Panc1 (cell line): ENCODE measurements around the gene MED9. TPM values are rescaled to one million over a fixed set of nuclear protein-coding genes. Genes with fewer than 3 reads are reported as not detected.

Source experiments
- ATAC-seq: fragments of 200-7000 bp; cut with Tn5 transposase; 2 replicates; pipeline ENCODE4 v1.9.1; 2020; ENCODE audit warnings: mild to moderate bottlenecking, moderate library complexity
- BruUV-seq: library from RNA; stranded (reverse); fragments of 400-500 nt; replicated peaks from 2 replicates; lab custom pipeline; 2021; lab: Mats Ljungman, UMichigan
- CTCF ChIA-PET: fragments of 300-600 bp; sonication (Branson Sonifier 250); formaldehyde crosslinking; loops from one replicate; lab custom pipeline; 2022; ENCODE audit warnings: antibody characterized with exemption; lab: Charles Lee
- POLR2A ChIA-PET: fragments of 300-600 bp; sonication (Branson Sonifier 250); formaldehyde crosslinking; loops from one replicate; lab custom pipeline; 2022; ENCODE audit warnings: antibody characterized with exemption; lab: Charles Lee
- DNase-seq: peaks from one replicate; pipeline ENCODE4 v3.0.0-alpha.2; 2010; ENCODE audit warnings: low read depth, low spot score
- H3K27ac ChIP-seq: 2 replicates; pipeline ENCODE4 v1.5.1; 2011; ENCODE audit warnings: mild to moderate bottlenecking, low read length, inconsistent platforms
- H3K27me3 ChIP-seq: fragments of 200-500 bp; sonication (Bioruptor generic); 2 replicates; pipeline ENCODE4 v1.6.0; 2014; ENCODE audit warnings: low read length, inconsistent platforms; ENCODE audit not compliant: control insufficient read depth, insufficient read depth
- H3K36me3 ChIP-seq: fragments of 200-500 bp; sonication (Bioruptor generic); 2 replicates; pipeline ENCODE4 v1.5.1; 2014; ENCODE audit warnings: inconsistent platforms, mild to moderate bottlenecking, low read length, moderate library complexity; ENCODE audit not compliant: control insufficient read depth, insufficient read depth
- H3K4me1 ChIP-seq: 2 replicates; pipeline ENCODE4 v1.5.1; 2011; ENCODE audit warnings: inconsistent platforms, mild to moderate bottlenecking, low read length, moderate library complexity; ENCODE audit not compliant: control insufficient read depth, insufficient read depth
- H3K4me3 ChIP-seq, 2 experiments: 2 replicates each; pipeline ENCODE4 v1.5.1; 2011 to 2012; ENCODE audit warnings: low read depth in 2 of 2, low read length in 2 of 2, mild to moderate bottlenecking in 2 of 2, inconsistent platforms in 1 of 2, moderate library complexity in 1 of 2
- H3K9me3 ChIP-seq: fragments of 200-500 bp; sonication (Bioruptor generic); 2 replicates; pipeline ENCODE4 v1.5.1; 2014; ENCODE audit warnings: low read depth, mild to moderate bottlenecking, inconsistent platforms, low read length, moderate library complexity; ENCODE audit not compliant: control insufficient read depth, insufficient read depth
- CTCF ChIP-seq: fragments of 450-650 bp; IDR thresholded peaks from 2 replicates; pipeline ENCODE4 v1.5.1; 2017; ENCODE audit warnings: mild to moderate bottlenecking
- POLR2AphosphoS5 ChIP-seq: IDR thresholded peaks from 2 replicates; pipeline ENCODE4 v1.6.1; 2012; ENCODE audit warnings: mild to moderate bottlenecking, low read depth, low read length, moderate library complexity
- SIN3A ChIP-seq: IDR thresholded peaks from 2 replicates; pipeline ENCODE4 v1.6.1; 2012; ENCODE audit warnings: low read depth, mild to moderate bottlenecking, low read length, moderate library complexity, borderline replicate concordance; ENCODE audit not compliant: insufficient read depth
- TCF7L2 ChIP-seq: IDR thresholded peaks from 2 replicates; pipeline ENCODE4 v1.6.1; 2011; ENCODE audit warnings: mild to moderate bottlenecking, low read depth, low read length, inconsistent platforms
- in situ Hi-C: cut with HindIII; loops from 2 replicates; pipeline ENCODE4 v1.10.0; 2016; ENCODE audit warnings: low sequenced_read_pairs, low pct_unique_long_range_greater_than_20kb
- intact Hi-C: fragments of 100-400 bp; cut with micrococcal nuclease; formaldehyde crosslinking; loops from one replicate; pipeline ENCODE4 v1.10.0; 2022; ENCODE audit not compliant: unreplicated experiment
- total RNA-seq: library from RNA; stranded (reverse); gene quantifications from one replicate; pipeline ENCODE4 v1.2.1, GENCODE V29; 2021; ENCODE audit not compliant: unreplicated experiment
- TF ChIP-seq, protein P1 (sequence below), 2 experiments: IDR thresholded peaks; 2 replicates each; pipeline ENCODE4 v1.6.1; 2011 to 2012; ENCODE audit warnings: low read depth in 2 of 2, control low read depth in 1 of 2, low read length in 1 of 2, mild to moderate bottlenecking in 1 of 2, moderate library complexity in 1 of 2; ENCODE audit not compliant: insufficient read depth in 1 of 2

The MED9 gene
- total RNA-seq, 1 experiment from 2014 or later, result 11.1 TPM

DNA sequence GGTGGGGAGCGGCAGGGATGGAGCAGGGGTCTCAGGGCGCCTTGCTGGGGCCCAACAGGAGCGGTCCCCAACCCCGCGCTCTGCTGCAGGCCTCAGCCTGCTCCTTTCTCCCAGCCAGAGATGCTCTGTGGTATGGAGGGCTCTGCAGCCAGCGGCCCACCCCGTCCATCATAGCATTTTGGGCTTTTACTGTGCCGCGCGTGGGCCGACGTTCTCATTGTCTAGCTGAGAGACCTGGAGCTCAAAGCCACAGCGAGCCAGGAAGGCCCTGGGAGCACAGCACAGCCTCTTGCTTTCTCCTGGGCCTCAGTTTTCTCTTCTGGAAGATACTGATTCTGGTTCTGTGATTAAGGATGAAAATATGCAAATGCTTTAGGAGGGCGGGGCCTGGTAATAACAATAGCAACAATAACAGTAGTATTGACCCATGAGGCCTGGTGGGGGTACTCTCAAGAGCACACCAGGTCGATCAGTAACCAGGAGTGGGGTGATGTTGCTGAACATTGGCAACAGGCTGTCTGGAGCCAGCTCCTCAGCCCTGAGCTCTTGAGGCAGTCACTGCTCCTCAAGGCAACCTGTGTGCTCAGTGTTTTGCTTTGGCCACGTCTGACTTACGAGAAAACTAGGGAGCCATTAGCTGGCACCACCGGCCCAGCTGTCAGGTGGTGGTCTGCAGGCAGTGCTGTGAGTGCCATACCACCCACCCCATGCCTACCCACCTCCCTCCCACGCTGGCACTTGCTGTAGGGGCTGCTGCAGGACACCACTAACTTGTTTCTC is 20.5 kb downstream of the MED9 start:
- intact Hi-C loops, result loop anchor here (2.0 to 5.0 kb wide), 3 partner anchors 70 to 145 kb away; no protein-coding TSS in a partner anchor
- ATAC-seq (no peak), DNase-seq (no peak)
- no peaks in the 10 kb centered on the region for H3K36me3 ChIP-seq
- BruUV-seq, result no TSS peak
- peak overlapping the region; percentile 18 to 54; a peak in 1 of 4 replicates for H3K4me3 ChIP-seq
- no peak overlapping the region for H3K27ac ChIP-seq
- TF ChIP-seq CTCF, result no peak
- TF ChIP-seq TCF7L2, result no peak
- in situ Hi-C loops, result no loop called here
- no peaks in the 10 kb centered on the region for H3K27me3 ChIP-seq
- ChIA-PET POLR2A (interaction anchor here (0.6 kb wide), 1 partner anchor 25 kb away, joined by 6 read pairs; no protein-coding TSS in a partner anchor), CTCF (interaction anchor here (0.6 to 2.1 kb wide), 13 partner anchors 71 to 278 kb away, joined by 3 to 12 read pairs (median 6); no protein-coding TSS in a partner anchor)
- no peaks in the 10 kb centered on the region for H3K9me3 ChIP-seq
- H3K4me1 ChIP-seq, result peaks cover 3% of the 10 kb centered on the region

GRCh38 chr17:17497845-17498520 is 21.2 kb downstream of the MED9 start:
- H3K36me3 ChIP-seq, result no peaks in the 10 kb centered on the region
- intact Hi-C loops, result loop anchor here (2.0 to 5.0 kb wide), 3 partner anchors 69 to 144 kb away; no protein-coding TSS in a partner anchor
- in situ Hi-C loops, result no loop called here
- CTCF ChIA-PET, result interaction anchor here (1.1 to 2.1 kb wide), 5 partner anchors 70 to 183 kb away, joined by 3 to 12 read pairs (median 7); no protein-coding TSS in a partner anchor
- TF ChIP-seq TCF7L2 (no peak), CTCF (no peak), POLR2AphosphoS5 (no peak), SIN3A (no peak)
- TF ChIP-seq, protein P1, sequence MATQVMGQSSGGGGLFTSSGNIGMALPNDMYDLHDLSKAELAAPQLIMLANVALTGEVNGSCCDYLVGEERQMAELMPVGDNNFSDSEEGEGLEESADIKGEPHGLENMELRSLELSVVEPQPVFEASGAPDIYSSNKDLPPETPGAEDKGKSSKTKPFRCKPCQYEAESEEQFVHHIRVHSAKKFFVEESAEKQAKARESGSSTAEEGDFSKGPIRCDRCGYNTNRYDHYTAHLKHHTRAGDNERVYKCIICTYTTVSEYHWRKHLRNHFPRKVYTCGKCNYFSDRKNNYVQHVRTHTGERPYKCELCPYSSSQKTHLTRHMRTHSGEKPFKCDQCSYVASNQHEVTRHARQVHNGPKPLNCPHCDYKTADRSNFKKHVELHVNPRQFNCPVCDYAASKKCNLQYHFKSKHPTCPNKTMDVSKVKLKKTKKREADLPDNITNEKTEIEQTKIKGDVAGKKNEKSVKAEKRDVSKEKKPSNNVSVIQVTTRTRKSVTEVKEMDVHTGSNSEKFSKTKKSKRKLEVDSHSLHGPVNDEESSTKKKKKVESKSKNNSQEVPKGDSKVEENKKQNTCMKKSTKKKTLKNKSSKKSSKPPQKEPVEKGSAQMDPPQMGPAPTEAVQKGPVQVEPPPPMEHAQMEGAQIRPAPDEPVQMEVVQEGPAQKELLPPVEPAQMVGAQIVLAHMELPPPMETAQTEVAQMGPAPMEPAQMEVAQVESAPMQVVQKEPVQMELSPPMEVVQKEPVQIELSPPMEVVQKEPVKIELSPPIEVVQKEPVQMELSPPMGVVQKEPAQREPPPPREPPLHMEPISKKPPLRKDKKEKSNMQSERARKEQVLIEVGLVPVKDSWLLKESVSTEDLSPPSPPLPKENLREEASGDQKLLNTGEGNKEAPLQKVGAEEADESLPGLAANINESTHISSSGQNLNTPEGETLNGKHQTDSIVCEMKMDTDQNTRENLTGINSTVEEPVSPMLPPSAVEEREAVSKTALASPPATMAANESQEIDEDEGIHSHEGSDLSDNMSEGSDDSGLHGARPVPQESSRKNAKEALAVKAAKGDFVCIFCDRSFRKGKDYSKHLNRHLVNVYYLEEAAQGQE (IDR thresholded peaks at IDR 0.05; ENCODE audit: insufficient read depth in 1 of 2, low read depth in 2 of 2, low read length in 1 of 2), result no peak
- POLR2A ChIA-PET, result interaction anchor here (0.6 kb wide), 1 partner anchor 26 kb away, joined by 6 read pairs; no protein-coding TSS in a partner anchor
- BruUV-seq, result no TSS peak
- H3K27ac ChIP-seq, result no peak overlapping the region
- no peaks in the 10 kb centered on the region for H3K27me3 ChIP-seq
- no peak overlapping the region for H3K4me3 ChIP-seq
- H3K9me3 ChIP-seq, result no peaks in the 10 kb centered on the region
- DNase-seq (no peak), ATAC-seq (no peak)
- H3K4me1 ChIP-seq, result peaks cover 3% of the 10 kb centered on the region
